SK-N-MC (cell line): ENCODE measurements around the gene SMAP1.

Source experiments
- EZH2 ChIP-seq: fragments of 200-600 bp; sonication (generic); IDR thresholded peaks from one replicate; pipeline ENCODE4 v1.6.1; 2017; ENCODE audit warnings: antibody characterized with exemption
- POLR2AphosphoS5 ChIP-seq: IDR thresholded peaks from 2 replicates; pipeline ENCODE4 v1.6.1; 2012; ENCODE audit warnings: mild to moderate bottlenecking, low read depth, low read length, borderline replicate concordance

- no peak for TF ChIP-seq POLR2AphosphoS5
- TF ChIP-seq EZH2: no peak
Observed at GRCh38 chr6:70831427-70831826, 163.7 kb downstream of the SMAP1 start.
